Measurements from ENCODE around the gene ERBB4.
"Not testable (repeated sequence)": the region's sequence is repeated elsewhere in the genome, so short reads cannot be mapped to it uniquely, and the experiment has no call there.

The ERBB4 gene

GRCh38 chr2:212311807-212312404 lies 226.7 kb downstream of the ERBB4 start:
- DNase-seq (ENCODE audit: low read depth in 3 of 3, low spot score in 1 of 3) = no peak

DNA sequence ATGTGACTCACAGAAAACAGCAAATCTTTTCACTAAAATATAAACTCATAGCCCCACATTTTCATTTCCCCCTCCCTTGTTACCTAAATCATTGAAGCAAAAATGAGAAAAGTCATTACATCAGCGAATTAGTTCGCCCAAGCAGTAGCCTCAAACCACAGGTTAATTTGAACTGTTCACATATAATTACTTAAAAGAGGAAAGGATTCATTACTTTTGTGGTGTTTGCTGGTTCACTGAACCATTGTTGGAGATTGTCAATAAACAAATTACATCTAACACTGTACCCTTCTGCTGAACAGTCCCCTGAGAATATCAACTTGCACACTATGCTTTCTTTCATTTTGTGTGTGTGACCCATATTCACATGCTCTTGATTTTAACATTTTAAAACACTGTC lies 238.7 kb downstream of the ERBB4 start:
- no peak for DNase-seq (ENCODE audit: low read depth in 3 of 3, low spot score in 1 of 3)

DNA sequence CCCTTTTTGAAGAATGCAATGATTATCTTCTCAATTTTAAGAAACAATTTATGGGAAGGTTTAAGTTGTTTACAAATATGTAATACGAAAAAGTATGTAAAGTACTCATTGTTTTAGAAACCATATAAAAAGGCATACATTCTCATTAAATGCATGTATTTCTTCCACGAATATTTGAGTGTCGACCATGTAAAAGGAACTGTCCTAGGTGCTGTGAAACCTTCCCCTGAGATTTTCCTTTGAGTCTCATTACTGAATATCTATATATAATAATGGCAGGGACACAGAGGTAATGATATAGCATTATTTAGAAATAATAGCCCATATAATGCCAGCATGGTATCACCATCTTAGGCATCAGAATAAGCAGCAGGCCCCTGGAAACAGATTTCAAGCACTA lies 239.3 kb downstream of the ERBB4 start:
- DNase-seq (ENCODE audit: low read depth in 3 of 3, low spot score in 1 of 3) = no peak

DNA sequence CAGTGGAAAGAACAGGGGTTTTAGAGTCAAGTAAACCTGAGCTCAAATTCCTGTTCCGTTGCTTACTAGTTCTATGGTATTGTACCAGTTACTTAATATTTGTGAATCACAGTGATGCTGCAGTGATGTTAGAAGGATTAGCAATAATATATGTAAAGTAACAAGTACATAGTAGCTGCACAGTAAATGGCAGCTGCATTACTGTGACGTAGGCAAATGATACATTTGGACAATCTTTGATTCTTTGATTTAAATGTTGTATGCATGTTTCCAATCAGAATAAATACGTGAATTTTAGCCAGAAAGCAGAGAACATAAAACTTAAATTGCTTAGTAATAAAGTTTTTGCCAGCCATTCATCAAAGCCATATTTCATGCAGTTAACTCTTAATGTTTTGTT lies 243.0 kb downstream of the ERBB4 start:
- DNase-seq (ENCODE audit: low read depth in 3 of 3, low spot score in 1 of 3) = no peak

- no peak for DNase-seq (ENCODE audit: low read depth in 3 of 3, low spot score in 1 of 3)
These were observed 243.8 kb downstream of the ERBB4 start for GRCh38 chr2:212294816-212295215.

GRCh38 chr2:212289301-212289700 lies 249.3 kb downstream of the ERBB4 start:
- no peak for DNase-seq (ENCODE audit: low read depth in 3 of 3, low spot score in 1 of 3)

DNA sequence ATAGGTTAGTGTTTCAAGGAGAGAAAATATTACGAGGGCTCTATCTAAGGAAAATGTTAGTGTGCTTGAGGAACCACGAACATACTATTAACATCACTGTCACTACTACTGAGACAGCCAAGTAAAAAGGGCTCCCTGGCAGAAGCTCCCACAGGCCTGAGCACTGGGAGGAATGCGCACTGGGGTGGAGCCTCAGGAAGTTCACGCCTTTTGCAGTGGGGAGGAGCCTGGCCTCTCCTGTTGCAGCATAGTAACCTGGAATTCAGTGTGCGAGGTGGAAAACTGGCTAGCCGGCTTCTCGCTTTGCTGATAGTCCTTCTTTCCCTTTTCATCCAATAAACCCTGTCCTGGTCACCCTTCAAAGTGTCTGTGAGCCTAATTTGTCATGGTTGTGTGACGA lies 250.3 kb downstream of the ERBB4 start:
- no peak for DNase-seq (ENCODE audit: low read depth in 3 of 3, low spot score in 1 of 3)

- no peak for DNase-seq (ENCODE audit: low read depth in 3 of 3, low spot score in 1 of 3)
These were observed 254.4 kb downstream of the ERBB4 start for GRCh38 chr2:212284166-212284565.

- DNase-seq (ENCODE audit: low read depth in 3 of 3, low spot score in 1 of 3) = no peak
These were observed 255.8 kb downstream of the ERBB4 start for GRCh38 chr2:212282671-212283261.

GRCh38 chr2:212276813-212277212 lies 261.8 kb downstream of the ERBB4 start:
- no peak for DNase-seq (ENCODE audit: low read depth in 3 of 3, low spot score in 1 of 3)

- DNase-seq (ENCODE audit: low read depth in 3 of 3, low spot score in 1 of 3) = no peak
These were observed 264.4 kb downstream of the ERBB4 start for GRCh38 chr2:212274215-212274614.

GRCh38 chr2:212271583-212271982 lies 267.0 kb downstream of the ERBB4 start:
- DNase-seq (ENCODE audit: low read depth in 3 of 3, low spot score in 1 of 3) = no peak

DNA sequence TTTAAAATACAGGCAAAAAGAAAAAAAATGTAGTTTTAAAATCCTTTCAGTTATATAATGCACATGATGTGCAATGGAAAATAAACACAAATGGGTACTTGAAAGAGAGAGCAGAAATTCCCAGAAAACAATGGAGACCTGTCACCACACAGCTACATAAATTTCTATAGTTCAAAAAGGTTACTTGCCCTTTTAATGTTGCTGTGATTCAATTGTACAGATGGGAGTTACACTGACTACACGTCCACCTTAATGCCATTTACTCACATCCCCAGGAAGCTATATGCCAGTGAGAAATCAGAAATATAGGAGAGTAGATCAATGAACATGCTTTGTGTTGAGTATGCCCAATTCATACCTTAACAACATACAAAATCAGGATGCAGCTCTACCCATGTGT lies 269.6 kb downstream of the ERBB4 start:
- no peak for DNase-seq (ENCODE audit: low read depth in 3 of 3, low spot score in 1 of 3)

GRCh38 chr2:212266297-212266696 lies 272.3 kb downstream of the ERBB4 start:
- no peak for DNase-seq (ENCODE audit: low read depth in 3 of 3, low spot score in 1 of 3)

GRCh38 chr2:212265777-212266176 lies 272.8 kb downstream of the ERBB4 start:
- DNase-seq (ENCODE audit: low read depth in 3 of 3, low spot score in 1 of 3) = no peak

- no peak for DNase-seq (ENCODE audit: low read depth in 3 of 3, low spot score in 1 of 3)
These were observed 274.4 kb downstream of the ERBB4 start for GRCh38 chr2:212264187-212264586.

- DNase-seq (ENCODE audit: low read depth in 3 of 3, low spot score in 1 of 3) = no peak
These were observed 279.4 kb downstream of the ERBB4 start for GRCh38 chr2:212259226-212259625.

DNA sequence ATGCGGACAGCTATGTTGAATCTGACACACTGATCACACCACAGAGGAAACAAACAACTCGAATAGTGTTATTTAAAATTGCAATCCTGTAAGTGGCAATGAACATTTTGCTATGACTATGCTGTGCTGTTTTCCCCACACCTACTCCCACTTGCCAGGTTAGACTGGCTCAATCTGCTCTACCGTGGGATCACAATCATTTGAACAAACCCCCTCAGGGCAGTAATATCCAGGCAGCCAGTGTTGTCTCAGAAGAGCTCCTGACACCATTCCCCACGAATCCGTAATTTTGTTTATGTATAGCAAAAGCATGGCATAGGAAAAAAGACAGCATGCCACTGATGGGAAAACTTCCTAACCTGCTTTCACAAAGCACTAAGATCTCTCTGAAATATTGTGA lies 284.3 kb downstream of the ERBB4 start:
- no peak for DNase-seq (ENCODE audit: low read depth in 3 of 3, low spot score in 1 of 3)

GRCh38 chr2:212249451-212249850 lies 289.2 kb downstream of the ERBB4 start:
- DNase-seq (ENCODE audit: low read depth in 3 of 3, low spot score in 1 of 3) = no peak

DNA sequence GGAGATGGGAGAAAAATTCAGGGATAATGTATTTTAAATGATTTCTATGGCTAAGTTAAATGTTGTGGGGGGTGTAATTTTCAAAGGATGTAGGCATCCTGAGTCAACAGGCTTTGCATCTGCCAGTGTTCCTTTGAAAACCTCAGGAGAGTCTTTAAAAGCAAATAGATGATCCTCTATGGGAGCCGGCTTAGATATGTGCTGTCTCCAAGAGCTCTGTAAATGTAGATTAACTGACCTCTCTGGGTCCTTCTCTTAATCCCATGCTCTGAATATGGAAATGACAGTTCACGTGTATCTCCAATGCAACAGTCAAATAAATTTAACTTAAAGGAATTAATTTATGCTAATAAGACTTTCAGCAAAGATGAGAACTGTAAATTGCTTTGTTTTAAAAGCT lies 292.7 kb downstream of the ERBB4 start:
- DNase-seq (ENCODE audit: low read depth in 3 of 3, low spot score in 1 of 3) = no peak

GRCh38 chr2:212242724-212243123 lies 295.9 kb downstream of the ERBB4 start:
- DNase-seq (ENCODE audit: low read depth in 3 of 3, low spot score in 1 of 3) = no peak

DNA sequence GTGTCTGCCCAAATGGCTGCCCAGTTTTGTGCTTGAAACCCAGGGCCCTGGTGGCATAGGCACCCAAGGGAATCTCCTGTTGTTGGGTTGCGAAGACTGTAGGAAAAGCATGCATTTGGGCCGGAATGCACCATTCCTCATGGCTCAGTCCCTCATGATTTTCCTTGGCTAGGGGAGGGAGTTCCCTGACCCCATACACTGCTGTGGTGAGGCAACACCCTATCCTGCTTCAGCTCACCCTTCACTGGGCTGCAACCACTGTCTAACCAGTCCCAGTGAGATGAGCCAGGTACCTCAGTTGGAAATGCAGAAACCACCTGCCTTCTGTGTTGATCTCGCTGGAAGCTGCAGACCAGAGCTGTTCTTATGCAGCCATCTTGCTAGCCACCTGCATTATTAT lies 300.4 kb downstream of the ERBB4 start:
- not testable (repeated sequence) for DNase-seq (ENCODE audit: low read depth in 3 of 3, low spot score in 1 of 3)

DNA sequence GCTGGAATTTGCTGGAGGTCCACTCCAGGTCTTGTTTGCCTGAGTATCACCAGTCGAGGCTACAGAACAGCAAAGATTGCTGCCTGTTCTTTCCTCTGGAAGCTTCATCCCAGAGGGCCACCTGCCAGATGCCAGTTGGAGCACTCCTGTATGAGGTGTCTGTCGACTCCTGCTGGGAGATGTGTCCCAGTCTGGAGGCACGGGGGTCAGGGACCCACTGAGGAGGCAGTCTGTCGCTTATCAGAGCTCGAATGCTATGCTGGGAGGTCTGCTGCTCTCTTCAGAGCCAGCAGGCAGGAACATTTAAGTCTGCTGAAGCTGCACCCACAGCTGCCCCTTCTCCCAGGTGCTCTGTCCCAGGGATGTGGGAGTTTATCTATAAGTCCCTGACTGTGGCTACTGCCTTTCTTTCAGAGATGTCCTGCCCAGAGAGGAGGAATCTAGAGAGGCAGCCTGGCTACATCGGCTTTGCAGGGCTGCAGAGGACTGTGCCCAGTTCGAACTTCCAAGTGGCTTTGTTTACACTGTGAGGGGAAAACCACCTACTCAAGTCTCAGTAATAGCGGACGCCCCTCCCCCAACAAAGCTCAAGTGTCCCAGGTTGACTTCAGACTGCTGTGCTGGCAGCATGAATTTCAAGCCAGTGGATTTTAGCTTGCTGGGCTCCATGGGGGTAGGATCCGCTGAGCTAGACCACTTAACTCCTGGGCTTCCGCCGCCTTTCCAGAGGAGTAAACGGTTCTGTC lies 301.1 kb downstream of the ERBB4 start:
- DNase-seq (ENCODE audit: low read depth in 3 of 3, low spot score in 1 of 3) = no peak

All from stimulated activated CD4-positive, alpha-beta T cell treated with anti-CD3 and anti-CD28 coated beads, TNF-alpha, amount 100 ng/mL, for 1 hour (primary cell).